HG03139 (cell line): ENCODE results near the gene HDHD2.

ENCODE experiments used
- ATAC-seq: cut with Tn5 transposase; IDR thresholded peaks from one replicate; pipeline ENCODE4 v1.9.1; 2021; ENCODE audit not compliant: unreplicated experiment

Gene HDHD2

GRCh38 chr18:47149457-47150028 is 757 bp downstream of the HDHD2 start:
- ATAC-seq = no peak

- no peak for ATAC-seq
Observed at GRCh38 chr18:47146206-47146605, 4.1 kb downstream of the HDHD2 start.

- ATAC-seq = no peak
Observed at GRCh38 chr18:47143899-47144485, 6.3 kb downstream of the HDHD2 start.

GRCh38 chr18:47143153-47143552 is 7.1 kb downstream of the HDHD2 start:
- no peak for ATAC-seq

GRCh38 chr18:47141289-47141688 is 9.0 kb downstream of the HDHD2 start:
- no peak for ATAC-seq

GRCh38 chr18:47121146-47121545 is 29.2 kb downstream of the HDHD2 start:
- ATAC-seq = no peak

- ATAC-seq = peak; percentile 61
Observed at GRCh38 chr18:47120428-47120827, 29.9 kb downstream of the HDHD2 start.

- no peak for ATAC-seq
Observed at GRCh38 chr18:47118981-47119380, 31.3 kb downstream of the HDHD2 start.

- ATAC-seq = no peak
Observed at GRCh38 chr18:47115205-47115604, 35.1 kb downstream of the HDHD2 start.

- ATAC-seq = no peak
Observed at GRCh38 chr18:47113796-47114540, 36.3 kb downstream of the HDHD2 start.

GRCh38 chr18:47110492-47111274 is 39.6 kb downstream of the HDHD2 start:
- no peak for ATAC-seq

GRCh38 chr18:47109720-47110119 is 40.6 kb downstream of the HDHD2 start:
- no peak for ATAC-seq

- ATAC-seq = no peak
Observed at GRCh38 chr18:47108998-47109405, 41.3 kb downstream of the HDHD2 start.

GRCh38 chr18:47108373-47108772 is 41.9 kb downstream of the HDHD2 start:
- ATAC-seq = no peak

- no peak for ATAC-seq
Observed at GRCh38 chr18:47100212-47100831, 50.0 kb downstream of the HDHD2 start.

- no peak for ATAC-seq
Observed at GRCh38 chr18:47095810-47096209, 54.5 kb downstream of the HDHD2 start.

GRCh38 chr18:47087676-47088075 is 62.6 kb downstream of the HDHD2 start:
- no peak for ATAC-seq

- no peak for ATAC-seq
Observed at GRCh38 chr18:47081578-47081977, 68.7 kb downstream of the HDHD2 start.

- no peak for ATAC-seq
Observed at GRCh38 chr18:47080872-47081271, 69.4 kb downstream of the HDHD2 start.

GRCh38 chr18:47077111-47077510 is 73.2 kb downstream of the HDHD2 start:
- no peak for ATAC-seq
